Keratinocyte (primary cell): ENCODE results near the gene TMPRSS11E. TPM values are rescaled to one million over a fixed set of nuclear protein-coding genes. Genes with fewer than 3 reads are reported as not detected.
"Not testable (repeated sequence)": the region's sequence is repeated elsewhere in the genome, so short reads cannot be mapped to it uniquely, and the experiment has no call there.

ENCODE experiments used
- DNase-seq: peaks from one replicate; pipeline ENCODE4 v3.0.0-alpha.2; 2011; ENCODE audit warnings: low read depth, missing footprints, low spot score
- FAIRE-seq: peaks from 2 replicates; lab custom pipeline; 2011; peaks lifted over from hg19 to GRCh38; lab: Jason Lieb, UNC
- H2AFZ ChIP-seq: 2 replicates; pipeline ENCODE4 v1.6.0; 2012; ENCODE audit warnings: low read length, control low read depth, inconsistent platforms; ENCODE audit not compliant: control insufficient read depth
- H3K27ac ChIP-seq: 2 replicates; pipeline ENCODE4 v1.5.1; 2011; ENCODE audit warnings: low read length; ENCODE audit not compliant: control insufficient read depth, insufficient read depth
- H3K27me3 ChIP-seq: 3 replicates; pipeline ENCODE4 v1.6.0; 2011; ENCODE audit warnings: low read length; ENCODE audit not compliant: control insufficient read depth, insufficient read depth; ENCODE audit errors: extremely low read depth
- H3K36me3 ChIP-seq, 2 experiments: 2 replicates in 1 of 2; 3 replicates in 1 of 2; pipeline ENCODE4 v1.5.1; 2011; ENCODE audit warnings: low read length in 2 of 2, mild to moderate bottlenecking in 1 of 2; ENCODE audit not compliant: control insufficient read depth in 2 of 2, insufficient read depth in 2 of 2; ENCODE audit errors: extremely low read depth in 1 of 2
- H3K4me1 ChIP-seq: 3 replicates; pipeline ENCODE4 v1.5.1; 2011; ENCODE audit warnings: low read length; ENCODE audit not compliant: control insufficient read depth, insufficient read depth; ENCODE audit errors: extremely low read depth
- H3K4me2 ChIP-seq: 3 replicates; pipeline ENCODE4 v1.6.0; 2011; ENCODE audit warnings: low read depth, low read length; ENCODE audit not compliant: control insufficient read depth, insufficient read depth; ENCODE audit errors: extremely low read depth
- H3K4me3 ChIP-seq, 3 experiments: fragments of 200-600 bp in 1 of 3; sonication (generic) in 1 of 3; 2 replicates in 2 of 3; 3 replicates in 1 of 3; pipeline ENCODE4 v1.5.1; 2011 to 2016; ENCODE audit warnings: low read length in 3 of 3, mild to moderate bottlenecking in 3 of 3, control low read depth in 2 of 3, inconsistent platforms in 1 of 3, low read depth in 1 of 3, mixed read lengths in 1 of 3, mixed run types in 1 of 3, moderate library complexity in 1 of 3; ENCODE audit not compliant: control insufficient read depth in 2 of 3, insufficient read depth in 2 of 3; ENCODE audit errors: extremely low read depth in 1 of 3
- H3K79me2 ChIP-seq: 2 replicates; pipeline ENCODE4 v1.6.0; 2012; ENCODE audit warnings: low read length; ENCODE audit not compliant: control insufficient read depth, insufficient read depth
- H3K9ac ChIP-seq: 3 replicates; pipeline ENCODE4 v1.6.0; 2011; ENCODE audit warnings: low read length; ENCODE audit not compliant: control insufficient read depth, insufficient read depth; ENCODE audit errors: extremely low read depth
- H3K9me1 ChIP-seq: 3 replicates; pipeline ENCODE4 v1.6.0; 2011; ENCODE audit warnings: low read length; ENCODE audit not compliant: control insufficient read depth, insufficient read depth; ENCODE audit errors: extremely low read depth
- H3K9me3 ChIP-seq: 2 replicates; pipeline ENCODE4 v1.5.1; 2012; ENCODE audit warnings: low read depth, low read length; ENCODE audit not compliant: control insufficient read depth
- H4K20me1 ChIP-seq: 3 replicates; pipeline ENCODE4 v1.6.0; 2011; ENCODE audit warnings: low read length; ENCODE audit not compliant: control insufficient read depth, insufficient read depth; ENCODE audit errors: extremely low read depth
- EZH2 ChIP-seq: IDR thresholded peaks from one replicate; pipeline ENCODE4 v1.6.1; 2012; ENCODE audit warnings: inconsistent platforms, mild to moderate bottlenecking, low read length, moderate library complexity
- dilution Hi-C: fragments of 300-500 bp; cut with MboI; formaldehyde crosslinking; loops from one replicate; pipeline ENCODE4 v1.7.0; 2020; ENCODE audit warnings: low sequenced_read_pairs; ENCODE audit not compliant: extremely low pct_ligation_motif_present
- polyA plus RNA-seq, 5 experiments: library from polyadenylated mRNA; depleted of rRNA in 3 of 5; stranded (reverse) in 3 of 5; stranded (forward) in 1 of 5; unstranded in 1 of 5; fragments of >200 nt; gene quantifications; 1 replicate in 1 of 5; 2 replicates in 3 of 5; 3 replicates in 1 of 5; pipeline versions ENCODE4 v1.2.1 to v1.2.3, GENCODE V29; 2011 to 2012; ENCODE audit warnings: missing spikeins in 2 of 5, low read depth in 1 of 5, low replicate concordance in 1 of 5
- TF ChIP-seq, protein P1 (sequence below), 3 experiments: IDR thresholded peaks in 1 of 3; conservative IDR thresholded peaks in 1 of 3; optimal IDR thresholded peaks in 1 of 3; 2 replicates in 2 of 3; 3 replicates in 1 of 3; pipeline versions ENCODE3 to v1.5.1; 2011; ENCODE audit warnings: low read length in 3 of 3, mild to moderate bottlenecking in 3 of 3, moderate library complexity in 2 of 3, control low read depth in 1 of 3, inconsistent platforms in 1 of 3; ENCODE audit not compliant: insufficient read depth in 2 of 3; ENCODE audit errors: extremely low read depth in 1 of 3

TMPRSS11E gene
- polyA plus RNA-seq, 1 donor (not counting 4 experiments of a cell fraction or from before 2014, with no cell fraction given): 2.0 TPM

- TF ChIP-seq EZH2: no peak
- TF ChIP-seq, protein P1, sequence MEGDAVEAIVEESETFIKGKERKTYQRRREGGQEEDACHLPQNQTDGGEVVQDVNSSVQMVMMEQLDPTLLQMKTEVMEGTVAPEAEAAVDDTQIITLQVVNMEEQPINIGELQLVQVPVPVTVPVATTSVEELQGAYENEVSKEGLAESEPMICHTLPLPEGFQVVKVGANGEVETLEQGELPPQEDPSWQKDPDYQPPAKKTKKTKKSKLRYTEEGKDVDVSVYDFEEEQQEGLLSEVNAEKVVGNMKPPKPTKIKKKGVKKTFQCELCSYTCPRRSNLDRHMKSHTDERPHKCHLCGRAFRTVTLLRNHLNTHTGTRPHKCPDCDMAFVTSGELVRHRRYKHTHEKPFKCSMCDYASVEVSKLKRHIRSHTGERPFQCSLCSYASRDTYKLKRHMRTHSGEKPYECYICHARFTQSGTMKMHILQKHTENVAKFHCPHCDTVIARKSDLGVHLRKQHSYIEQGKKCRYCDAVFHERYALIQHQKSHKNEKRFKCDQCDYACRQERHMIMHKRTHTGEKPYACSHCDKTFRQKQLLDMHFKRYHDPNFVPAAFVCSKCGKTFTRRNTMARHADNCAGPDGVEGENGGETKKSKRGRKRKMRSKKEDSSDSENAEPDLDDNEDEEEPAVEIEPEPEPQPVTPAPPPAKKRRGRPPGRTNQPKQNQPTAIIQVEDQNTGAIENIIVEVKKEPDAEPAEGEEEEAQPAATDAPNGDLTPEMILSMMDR (optimal IDR thresholded peaks at IDR 0.05 in 1 of 3, IDR thresholded peaks at IDR 0.05 in 1 of 3, conservative IDR thresholded peaks at IDR 0.05 in 1 of 3; ENCODE audit: extremely low read depth in 1 of 3, insufficient read depth in 2 of 3, low read length in 3 of 3): peak; percentile 68 to 73 (median 69)
- H3K4me2 ChIP-seq: no peak overlapping the region
- no peaks in the 10 kb centered on the region for H3K9me1 ChIP-seq
- H4K20me1 ChIP-seq: no peaks in the 10 kb centered on the region
- FAIRE-seq (peak; percentile 81), DNase-seq (peak; percentile 42)
- no peaks in the 10 kb centered on the region for H3K36me3 ChIP-seq
- H3K79me2 ChIP-seq: no peaks in the 10 kb centered on the region
- dilution Hi-C loops: no loop called here
- no peak overlapping the region for H3K27ac ChIP-seq
- H3K4me1 ChIP-seq: no peaks in the 10 kb centered on the region
- H3K9ac ChIP-seq: no peak overlapping the region
- no peak overlapping the region for H2AFZ ChIP-seq
- no peak overlapping the region for H3K4me3 ChIP-seq
- H3K9me3 ChIP-seq: no peaks in the 10 kb centered on the region
- no peaks in the 10 kb centered on the region for H3K27me3 ChIP-seq
Measured at GRCh38 chr4:68498413-68499007, 51.2 kb downstream of the TMPRSS11E start.

DNA sequence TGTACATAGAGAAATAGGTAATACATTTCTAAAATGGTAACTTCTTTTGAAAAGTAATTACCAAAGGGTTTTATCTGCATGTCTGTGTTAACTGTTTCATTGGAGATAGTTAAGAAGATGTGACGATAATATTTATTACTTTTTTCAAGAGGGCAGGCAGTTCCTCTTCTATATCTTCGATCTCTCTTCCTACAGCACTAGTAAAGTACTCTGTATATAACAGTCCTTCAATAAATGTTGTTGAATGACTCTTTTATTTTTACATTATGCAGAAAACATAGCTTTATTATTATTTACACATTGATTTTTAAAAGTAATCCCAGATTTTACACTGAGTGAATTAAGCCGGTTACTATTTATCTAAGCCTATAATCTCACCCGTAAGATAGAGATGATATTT lies 51.8 kb downstream of the TMPRSS11E start:
- Histone ChIP-seq H3K4me2 (no peak overlapping the region), H3K27me3 (no peaks in the 10 kb centered on the region), H3K4me1 (no peaks in the 10 kb centered on the region), H2AFZ (no peak overlapping the region), H3K27ac (no peak overlapping the region), H3K9ac (no peak overlapping the region), H3K4me3 (no peak overlapping the region), H3K9me1 (no peaks in the 10 kb centered on the region), H4K20me1 (no peaks in the 10 kb centered on the region), H3K36me3 (no peaks in the 10 kb centered on the region), H3K9me3 (no peaks in the 10 kb centered on the region), H3K79me2 (no peaks in the 10 kb centered on the region)
- DNase-seq (no peak), FAIRE-seq (no peak)
- TF ChIP-seq EZH2: no peak
- TF ChIP-seq, protein P1 (optimal IDR thresholded peaks at IDR 0.05 in 1 of 3, IDR thresholded peaks at IDR 0.05 in 1 of 3, conservative IDR thresholded peaks at IDR 0.05 in 1 of 3; ENCODE audit: extremely low read depth in 1 of 3, insufficient read depth in 2 of 3, low read length in 3 of 3): no peak
- dilution Hi-C loops: no loop called here

- H3K4me2 ChIP-seq, DNase-seq, H3K9me3 ChIP-seq, H3K4me3 ChIP-seq, H3K4me1 ChIP-seq, H3K36me3 ChIP-seq, H3K9me1 ChIP-seq, H3K27ac ChIP-seq, H3K9ac ChIP-seq, dilution Hi-C loops, H4K20me1 ChIP-seq, H3K79me2 ChIP-seq, H3K27me3 ChIP-seq, FAIRE-seq, H2AFZ ChIP-seq: not testable (repeated sequence)
Measured at GRCh38 chr4:68503462-68503861, 56.2 kb downstream of the TMPRSS11E start.

DNA sequence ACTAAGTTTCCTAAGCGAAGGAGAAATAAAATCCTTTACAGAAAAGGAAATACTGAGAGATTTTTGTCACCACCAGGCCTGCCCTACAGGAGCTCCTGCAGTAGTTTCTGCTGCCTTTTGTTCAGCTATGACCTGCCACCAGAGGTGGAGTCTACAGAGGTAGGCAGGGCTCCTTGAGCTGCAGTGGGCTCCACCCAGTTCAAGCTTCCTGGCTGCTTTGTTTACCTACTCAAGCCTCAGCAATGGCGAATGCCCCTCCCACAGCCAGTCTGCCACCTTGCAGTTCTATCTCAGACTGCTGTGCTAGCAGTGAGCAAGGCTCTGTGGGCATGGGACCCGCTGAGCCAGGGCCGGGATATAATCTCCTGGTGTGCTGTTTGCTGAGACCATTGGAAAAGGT lies 57.6 kb downstream of the TMPRSS11E start:
- H3K9me1 ChIP-seq, H3K4me2 ChIP-seq, DNase-seq, H3K27me3 ChIP-seq, H3K79me2 ChIP-seq, dilution Hi-C loops, FAIRE-seq, H3K9me3 ChIP-seq, H4K20me1 ChIP-seq, H3K36me3 ChIP-seq, H3K9ac ChIP-seq, H3K4me1 ChIP-seq, H3K4me3 ChIP-seq, H3K27ac ChIP-seq, H2AFZ ChIP-seq: not testable (repeated sequence)
